ENCODE results near the gene GP1BB. TPM values are rescaled to one million over a fixed set of nuclear protein-coding genes. Genes with fewer than 3 reads are reported as not detected.

The GP1BB gene
- total and polyA plus RNA-seq, 2 of the 4 experiments (the other 2 are of a cell fraction) = 0.18 to 1.5 TPM

DNA sequence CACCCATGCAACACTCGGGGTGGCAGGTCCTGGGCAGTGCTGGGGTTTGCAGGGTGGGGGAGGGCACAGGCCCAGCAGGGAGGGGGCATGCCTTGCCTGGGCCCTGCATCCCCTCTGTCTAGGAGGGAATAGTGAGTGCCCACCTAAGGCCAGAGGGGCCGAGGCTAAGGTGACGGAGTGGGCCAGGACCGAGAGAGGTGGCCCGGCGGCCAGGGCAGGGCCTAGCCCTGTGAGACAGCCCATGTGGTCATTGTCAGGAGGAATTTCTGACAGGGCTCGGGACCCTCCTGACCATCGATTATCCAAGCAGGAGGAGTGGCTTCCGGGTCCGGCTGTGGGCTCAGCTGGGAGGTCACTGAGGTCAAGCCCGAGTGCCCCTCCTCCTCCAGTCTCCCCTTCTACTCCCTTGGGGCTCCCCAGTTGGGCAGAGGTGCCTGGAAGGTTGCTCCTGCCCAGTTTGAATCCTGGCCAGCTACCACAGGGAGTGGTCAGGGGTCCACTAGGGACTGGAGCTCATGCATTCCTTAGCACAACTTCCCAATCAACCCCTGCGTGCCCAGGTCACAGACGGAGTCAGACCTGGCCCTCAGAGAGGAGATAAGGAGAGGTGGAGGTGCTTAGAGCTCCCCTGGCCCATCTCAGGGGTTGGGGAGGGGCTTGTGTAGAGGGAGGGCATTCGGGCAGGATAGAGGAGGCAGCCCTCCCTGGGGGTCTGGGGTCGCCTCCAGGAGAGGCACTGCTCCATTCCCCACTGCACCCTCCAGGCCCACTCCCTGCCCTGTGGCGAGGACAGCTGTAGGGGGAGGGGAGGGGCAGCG, 14.7 kb downstream of the GP1BB start:
- H3K36me3 ChIP-seq (ENCODE audit: control insufficient read depth, insufficient read depth, low read length) = no peaks in the 10 kb centered on the region
- no peak overlapping the region for H2BK5ac ChIP-seq (ENCODE audit: low read depth, low read length, poor library complexity, severe bottlenecking)
- no peak overlapping the region for H3K18ac ChIP-seq (ENCODE audit: low read depth, low read length)
- no peaks in the 10 kb centered on the region for H3K9me1 ChIP-seq (ENCODE audit: insufficient read depth, low read length)
- H3K4me2 ChIP-seq (ENCODE audit: low read depth, low read length) = no peak overlapping the region
- H2AFZ ChIP-seq (replicated peaks; ENCODE audit: low read length, poor library complexity) = no peak overlapping the region
- intact Hi-C loops (cut with micrococcal nuclease) (no loop called here), in situ Hi-C loops (cut with MboI; ENCODE audit: low sequenced_read_pairs) (no loop called here), dilution Hi-C loops (cut with HindIII; ENCODE audit: low sequenced_read_pairs, unreplicated experiment) (no loop called here)
- H3K56ac ChIP-seq (ENCODE audit: extremely low read depth, insufficient read depth, low read length) = no peak overlapping the region
- H3K9ac ChIP-seq (ENCODE audit: low read depth, low read length) = no peak overlapping the region
- DNase-seq = no peak
- H3K4ac ChIP-seq (ENCODE audit: low read depth, low read length) = no peak overlapping the region
- H3K27me3 ChIP-seq (ENCODE audit: control insufficient read depth, insufficient read depth, low read length) = peaks cover 8% of the 10 kb centered on the region; the same call in 1 of the 2 replicates
- BruUV-seq (replicated peaks) = no TSS peak
- no peak overlapping the region for H2BK15ac ChIP-seq (ENCODE audit: low read depth, low read length)
- H4K20me1 ChIP-seq (ENCODE audit: insufficient read depth, low read length) = no peaks in the 10 kb centered on the region; the same call in 1 of the 2 replicates
- H3K23ac ChIP-seq (ENCODE audit: low read depth, low read length) = no peak overlapping the region
- no peak overlapping the region for H2BK20ac ChIP-seq (ENCODE audit: low read depth, low read length)
- 66% methylated on average over 4 of the region's 17 CpGs; no CpG with 5 or more reads in 1 of the 2 experiments for WGBS, 2 experiments (ENCODE audit: extremely low coverage in 2 of 2, insufficient read length in 1 of 2)
- H3K79me1 ChIP-seq (ENCODE audit: low read depth in 1 of 2, low read length in 2 of 2) = no peaks in the 10 kb centered on the region
- H4K5ac ChIP-seq (ENCODE audit: low read depth, low read length) = no peak overlapping the region
- H2AK9ac ChIP-seq (replicated peaks; ENCODE audit: low read depth, low read length, poor library complexity) = no peak overlapping the region
- TF ChIP-seq, protein P1, sequence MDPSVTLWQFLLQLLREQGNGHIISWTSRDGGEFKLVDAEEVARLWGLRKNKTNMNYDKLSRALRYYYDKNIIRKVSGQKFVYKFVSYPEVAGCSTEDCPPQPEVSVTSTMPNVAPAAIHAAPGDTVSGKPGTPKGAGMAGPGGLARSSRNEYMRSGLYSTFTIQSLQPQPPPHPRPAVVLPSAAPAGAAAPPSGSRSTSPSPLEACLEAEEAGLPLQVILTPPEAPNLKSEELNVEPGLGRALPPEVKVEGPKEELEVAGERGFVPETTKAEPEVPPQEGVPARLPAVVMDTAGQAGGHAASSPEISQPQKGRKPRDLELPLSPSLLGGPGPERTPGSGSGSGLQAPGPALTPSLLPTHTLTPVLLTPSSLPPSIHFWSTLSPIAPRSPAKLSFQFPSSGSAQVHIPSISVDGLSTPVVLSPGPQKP (IDR thresholded peaks at IDR 0.05; ENCODE audit: borderline replicate concordance, low read depth, low read length) = no peak
- TF ChIP-seq, protein P2, sequence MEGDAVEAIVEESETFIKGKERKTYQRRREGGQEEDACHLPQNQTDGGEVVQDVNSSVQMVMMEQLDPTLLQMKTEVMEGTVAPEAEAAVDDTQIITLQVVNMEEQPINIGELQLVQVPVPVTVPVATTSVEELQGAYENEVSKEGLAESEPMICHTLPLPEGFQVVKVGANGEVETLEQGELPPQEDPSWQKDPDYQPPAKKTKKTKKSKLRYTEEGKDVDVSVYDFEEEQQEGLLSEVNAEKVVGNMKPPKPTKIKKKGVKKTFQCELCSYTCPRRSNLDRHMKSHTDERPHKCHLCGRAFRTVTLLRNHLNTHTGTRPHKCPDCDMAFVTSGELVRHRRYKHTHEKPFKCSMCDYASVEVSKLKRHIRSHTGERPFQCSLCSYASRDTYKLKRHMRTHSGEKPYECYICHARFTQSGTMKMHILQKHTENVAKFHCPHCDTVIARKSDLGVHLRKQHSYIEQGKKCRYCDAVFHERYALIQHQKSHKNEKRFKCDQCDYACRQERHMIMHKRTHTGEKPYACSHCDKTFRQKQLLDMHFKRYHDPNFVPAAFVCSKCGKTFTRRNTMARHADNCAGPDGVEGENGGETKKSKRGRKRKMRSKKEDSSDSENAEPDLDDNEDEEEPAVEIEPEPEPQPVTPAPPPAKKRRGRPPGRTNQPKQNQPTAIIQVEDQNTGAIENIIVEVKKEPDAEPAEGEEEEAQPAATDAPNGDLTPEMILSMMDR (conservative IDR thresholded peaks at IDR 0.05; ENCODE audit: low read depth, low read length) = no peak
- TF ChIP-seq POLR2A (IDR thresholded peaks at IDR 0.05; ENCODE audit: low read depth, low read length) = no peak
- TF ChIP-seq NFE2L2 (IDR thresholded peaks at IDR 0.05; ENCODE audit: low read depth, low read length) = no peak
- TF ChIP-seq FOS (IDR thresholded peaks at IDR 0.05; ENCODE audit: low read depth, low read length) = no peak
- TF ChIP-seq MAZ (IDR thresholded peaks at IDR 0.05; ENCODE audit: borderline replicate concordance, low read depth, low read length) = no peak
- no peak for TF ChIP-seq RCOR1 (IDR thresholded peaks at IDR 0.05; ENCODE audit: insufficient replicate concordance, low read length)
- TF ChIP-seq BHLHE40 (IDR thresholded peaks at IDR 0.05; ENCODE audit: low read depth, low read length) = no peak
- TF ChIP-seq RAD21 (IDR thresholded peaks at IDR 0.05; ENCODE audit: low read length) = no peak
- TF ChIP-seq CHD1 (IDR thresholded peaks at IDR 0.05; ENCODE audit: low read depth, low read length) = no peak
- TF ChIP-seq MXI1 (IDR thresholded peaks at IDR 0.05; ENCODE audit: borderline replicate concordance, low read depth, low read length) = no peak
- no peak for TF ChIP-seq MAFK (IDR thresholded peaks at IDR 0.05; ENCODE audit: low read depth, low read length)
- TF ChIP-seq RFX5 (IDR thresholded peaks at IDR 0.05; ENCODE audit: low read depth, low read length) = no peak
- H2BK120ac ChIP-seq (ENCODE audit: low read depth, low read length) = no peak overlapping the region
- no peak for ATAC-seq (ENCODE audit: low read depth)
- ChIA-PET POLR2A (ENCODE audit: unreplicated experiment) (no interaction called here), CTCF (no interaction called here)
- no peak overlapping the region for H3K14ac ChIP-seq (replicated peaks; ENCODE audit: low read depth, low read length)
- peaks cover 2% of the 10 kb centered on the region; the same call in 1 of the 2 replicates for H3K4me1 ChIP-seq (ENCODE audit: control insufficient read depth, insufficient read depth, low read length)
- H2AK5ac ChIP-seq (ENCODE audit: low read depth, low read length) = no peak overlapping the region
- no peak overlapping the region for H3K4me3 ChIP-seq (ENCODE audit: insufficient read depth, low read depth, low read length)
- no peak overlapping the region for H4K91ac ChIP-seq (ENCODE audit: insufficient read depth, low read depth, low read length)
- H3K9me3 ChIP-seq (ENCODE audit: control insufficient read depth, insufficient read depth, low read length) = no peaks in the 10 kb centered on the region
- H4K8ac ChIP-seq (ENCODE audit: low read depth in 2 of 2, low read length in 2 of 2) = no peak overlapping the region
- no peak overlapping the region for H3K27ac ChIP-seq (ENCODE audit: insufficient read depth, low read length)

Data from IMR-90 (cell line).